HCT116 (cell line): Measurements from ENCODE around the gene L3HYPDH.

Source experiments
- ATF3 ChIP-seq: IDR thresholded peaks from 2 replicates; pipeline ENCODE4 v1.6.1; 2012
- CEBPB ChIP-seq: IDR thresholded peaks from 2 replicates; pipeline ENCODE4 v1.6.1; 2012; ENCODE audit warnings: low read depth
- CTCF ChIP-seq, 3 experiments: fragments of 200-600 bp in 1 of 3; sonication (generic) in 1 of 3; IDR thresholded peaks in 2 of 3; conservative IDR thresholded peaks in 1 of 3; 2 replicates each; pipeline ENCODE4 v1.5.1; 2012 to 2017; ENCODE audit warnings: low read depth in 2 of 3, low read length in 2 of 3, antibody characterized with exemption in 1 of 3, borderline replicate concordance in 1 of 3, control low read depth in 1 of 3, mild to moderate bottlenecking in 1 of 3, mixed read lengths in 1 of 3, mixed run types in 1 of 3, moderate library complexity in 1 of 3; ENCODE audit not compliant: insufficient read depth in 1 of 3
- ELF1 ChIP-seq: IDR thresholded peaks from 2 replicates; pipeline ENCODE4 v1.6.1; 2012; ENCODE audit warnings: low read depth, borderline replicate concordance
- EZH2 ChIP-seq: fragments of 200-600 bp; sonication (generic); IDR thresholded peaks from 2 replicates; pipeline ENCODE4 v1.6.1; 2017; ENCODE audit warnings: antibody characterized with exemption, mixed run types
- JUND ChIP-seq: IDR thresholded peaks from 2 replicates; pipeline ENCODE4 v1.6.1; 2012
- POLR2A ChIP-seq: IDR thresholded peaks from 2 replicates; pipeline ENCODE4 v1.7.0; 2011; ENCODE audit warnings: borderline replicate concordance; ENCODE audit not compliant: insufficient read depth, insufficient read length; ENCODE audit errors: extremely low read depth
- POLR2AphosphoS5 ChIP-seq: IDR thresholded peaks from 2 replicates; pipeline ENCODE4 v1.6.1; 2011; ENCODE audit warnings: mild to moderate bottlenecking, low read depth, low read length, moderate library complexity
- SIN3A ChIP-seq: IDR thresholded peaks from 2 replicates; pipeline ENCODE4 v1.6.1; 2012; ENCODE audit warnings: low read depth
- YY1 ChIP-seq: IDR thresholded peaks from 2 replicates; pipeline ENCODE4 v1.6.1; 2011; ENCODE audit warnings: low read length, low read depth, moderate library complexity, mild to moderate bottlenecking; ENCODE audit not compliant: insufficient replicate concordance; ENCODE audit errors: extremely low read depth
- ZBTB33 ChIP-seq: IDR thresholded peaks from 2 replicates; pipeline ENCODE4 v1.6.1; 2011; ENCODE audit warnings: mild to moderate bottlenecking, low read length, moderate library complexity; ENCODE audit not compliant: insufficient replicate concordance; ENCODE audit errors: extremely low read depth
- ZNF274 ChIP-seq: fragments of 200-500 bp; sonication (Bioruptor generic); IDR thresholded peaks from 2 replicates; pipeline ENCODE4 v1.6.1; 2014; ENCODE audit warnings: mild to moderate bottlenecking, low read depth, low read length, inconsistent platforms

GRCh38 chr14:59435101-59435500 is 49.1 kb downstream of the L3HYPDH start:
- TF ChIP-seq CTCF (IDR thresholded peaks at IDR 0.05 in 2 of 3, conservative IDR thresholded peaks at IDR 0.05 in 1 of 3; ENCODE audit: borderline replicate concordance in 1 of 3, insufficient read depth in 1 of 3, low read depth in 2 of 3, low read length in 2 of 3) (no peak), ATF3 (no peak), POLR2A (no peak), ELF1 (no peak), EZH2 (no peak), YY1 (no peak), SIN3A (no peak), ZNF274 (no peak), JUND (no peak), POLR2AphosphoS5 (no peak), ZBTB33 (no peak), CEBPB (no peak)
